GM04503 (cell line): ENCODE data around the gene FOXI1.
A peak's percentile ranks its signal among the peaks of the same experiment; 100 is the strongest.
"Not testable (repeated sequence)": the region's sequence is repeated elsewhere in the genome, so short reads cannot be mapped to it uniquely, and the experiment has no call there.

Experiments
- DNase-seq: peaks from one replicate; pipeline ENCODE4 v3.0.0-alpha.2; 2012; ENCODE audit warnings: low read depth

The FOXI1 gene

GRCh38 chr5:170126626-170127025, 20.9 kb downstream of the FOXI1 start:
- DNase-seq: no peak

GRCh38 chr5:170131235-170131634, 25.5 kb downstream of the FOXI1 start:
- no peak for DNase-seq

- DNase-seq: peak; percentile 67
Observed at GRCh38 chr5:170132269-170132975, 26.7 kb downstream of the FOXI1 start.

GRCh38 chr5:170132976-170133448, 27.3 kb downstream of the FOXI1 start:
- no peak for DNase-seq

GRCh38 chr5:170135796-170136490, 30.2 kb downstream of the FOXI1 start:
- no peak for DNase-seq

- DNase-seq: no peak
Observed at GRCh38 chr5:170136506-170136905, 30.8 kb downstream of the FOXI1 start.

- no peak for DNase-seq
Observed at GRCh38 chr5:170137694-170138214, 32.1 kb downstream of the FOXI1 start.

GRCh38 chr5:170138273-170138672, 32.6 kb downstream of the FOXI1 start:
- no peak for DNase-seq

- DNase-seq: no peak
Observed at GRCh38 chr5:170139786-170140335, 34.2 kb downstream of the FOXI1 start.

- not testable (repeated sequence) for DNase-seq
Observed at GRCh38 chr5:170141196-170141595, 35.5 kb downstream of the FOXI1 start.

- DNase-seq: no peak
Observed at GRCh38 chr5:170141636-170142035, 35.9 kb downstream of the FOXI1 start.

GRCh38 chr5:170142196-170142595, 36.5 kb downstream of the FOXI1 start:
- no peak for DNase-seq

- no peak for DNase-seq
Observed at GRCh38 chr5:170143091-170143490, 37.4 kb downstream of the FOXI1 start.

- no peak for DNase-seq
Observed at GRCh38 chr5:170143710-170144109, 38.0 kb downstream of the FOXI1 start.

GRCh38 chr5:170144286-170145023, 38.8 kb downstream of the FOXI1 start:
- no peak for DNase-seq

- no peak for DNase-seq
Observed at GRCh38 chr5:170145462-170145861, 39.8 kb downstream of the FOXI1 start.

GRCh38 chr5:170147051-170147752, 41.5 kb downstream of the FOXI1 start:
- no peak for DNase-seq

- DNase-seq: no peak
Observed at GRCh38 chr5:170147753-170148264, 42.1 kb downstream of the FOXI1 start.

GRCh38 chr5:170148430-170149205, 42.9 kb downstream of the FOXI1 start:
- DNase-seq: no peak

GRCh38 chr5:170149206-170149515, 43.5 kb downstream of the FOXI1 start:
- DNase-seq: no peak

GRCh38 chr5:170150713-170151096, 45.0 kb downstream of the FOXI1 start:
- DNase-seq: no peak
